Kidney (tissue), 14 donors: ENCODE results near the gene PRRX1. TPM values are rescaled to one million over a fixed set of nuclear protein-coding genes. Genes with fewer than 3 reads are reported as not detected.

Source experiments
- DNase-seq, 5 donors: peaks; one replicate each; pipeline ENCODE4 v3.0.0-alpha.2; 2013 to 2020
- FAIRE-seq: peaks from 2 replicates; lab custom pipeline; 2012; peaks lifted over from hg19 to GRCh38; lab: Jason Lieb, UNC
- H3K27ac ChIP-seq, 2 donors: one replicate each; pipeline ENCODE4 v1.7.0; 2013; ENCODE audit warnings: low read depth in 2 of 2, low read length in 2 of 2, inconsistent platforms in 1 of 2
- H3K27me3 ChIP-seq: one replicate; pipeline ENCODE4 v1.7.1; 2013; ENCODE audit warnings: low read length, inconsistent platforms; ENCODE audit not compliant: control insufficient read depth, insufficient read depth
- H3K36me3 ChIP-seq, 3 donors: one replicate each; pipeline versions ENCODE4 v1.7.0 to v1.7.1; 2013; ENCODE audit warnings: low read length in 3 of 3, control low read depth in 1 of 3, inconsistent platforms in 1 of 3; ENCODE audit not compliant: insufficient read depth in 3 of 3, control insufficient read depth in 2 of 3
- H3K4me1 ChIP-seq, 3 donors: one replicate each; pipeline versions ENCODE4 v1.7.0 to v1.7.1; 2013; ENCODE audit warnings: low read length in 3 of 3, inconsistent platforms in 1 of 3, low read depth in 1 of 3; ENCODE audit not compliant: control insufficient read depth in 2 of 3, insufficient read depth in 2 of 3
- H3K4me3 ChIP-seq, 3 donors: one replicate each; pipeline versions ENCODE4 v1.7.0 to v1.8.1; 2013; ENCODE audit warnings: low read length in 3 of 3, control low read depth in 1 of 3, inconsistent platforms in 1 of 3
- H3K9ac ChIP-seq, 3 donors: one replicate each; pipeline versions ENCODE4 v1.7.0 to v1.7.1; 2013; ENCODE audit warnings: low read length in 3 of 3, control low read depth in 1 of 3, inconsistent platforms in 1 of 3
- H3K9me3 ChIP-seq, 3 donors: one replicate each; pipeline versions ENCODE4 v1.7.0 to v1.7.1; 2013; ENCODE audit warnings: low read length in 3 of 3, control low read depth in 1 of 3, inconsistent platforms in 1 of 3; ENCODE audit not compliant: control insufficient read depth in 2 of 3, insufficient read depth in 1 of 3
- CTCF ChIP-seq: IDR thresholded peaks from 3 replicates; pipeline ENCODE4 v1.5.1; 2012; ENCODE audit warnings: mild to moderate bottlenecking, moderate library complexity, borderline replicate concordance; ENCODE audit not compliant: insufficient read depth; ENCODE audit errors: extremely low read depth
- intact Hi-C: fragments of 100-400 bp; cut with DNase I; formaldehyde crosslinking; loops from one replicate; pipeline ENCODE4 v1.11.1; 2022
- polyA plus RNA-seq: library from polyadenylated mRNA; stranded (reverse); fragments of 350-450 nt; fragmentation: Illumina TruSeq; extraction: RNeasy Lipid Tissue Mini Kit (QIAGEN cat#74804); gene quantifications from one replicate; pipeline ENCODE4 v1.2.3, GENCODE V29; 2014; ENCODE audit warnings: low read depth, low replicate concordance; ENCODE audit not compliant: insufficient read depth
- total RNA-seq: library from RNA; stranded (reverse); fragmentation: NEBNext Ultra II Directional; extraction: Animal tissue kit (Norgen Biotek cat#: 25700); gene quantifications from one replicate; pipeline ENCODE4 v1.2.1, GENCODE V29; 2021
- donor health status: control.
- donor health status: control.
- donor health status: control.
- donor health status: control.
- donor health status: control.
- donor health status: DM: yes; HTN: yes; CAD: no.
- donor health status: Normal renal cell carcinoma (clear cell type).

The PRRX1 gene
- total and polyA plus RNA-seq, 2 donors from 2014 or later, result 0.67 to 8.1 TPM

GRCh38 chr1:170665629-170666028, 1.7 kb downstream of the PRRX1 start:
- intact Hi-C loops, result no loop called here
- H3K9ac ChIP-seq, result no peak overlapping the region

GRCh38 chr1:170666541-170667254, 2.8 kb downstream of the PRRX1 start:
- intact Hi-C loops, result no loop called here
- no peaks in the 10 kb centered on the region for H3K9me3 ChIP-seq
- H3K4me1 ChIP-seq, result peaks cover 0 to 3% (median 3%) of the 10 kb centered on the region in 3 donors
- no peak overlapping the region for H3K4me3 ChIP-seq
- H3K27me3 ChIP-seq, result peaks cover 74% of the 10 kb centered on the region
- no peak overlapping the region for H3K9ac ChIP-seq
- FAIRE-seq (no peak), DNase-seq (peak in 1 of 5 donors; percentile 4)
- TF ChIP-seq CTCF, result no peak
- no peaks in the 10 kb centered on the region for H3K36me3 ChIP-seq
- H3K27ac ChIP-seq, result no peak overlapping the region

More at GRCh38 chr1:170665629-170666028, 1.7 kb downstream of the PRRX1 start:
- DNase-seq (peak in 2 of 5 donors; percentile 10 to 17), FAIRE-seq (no peak)
- Histone ChIP-seq H3K27ac (no peak overlapping the region), H3K36me3 (no peaks in the 10 kb centered on the region), H3K9me3 (no peaks in the 10 kb centered on the region), H3K4me1 (peaks cover 0 to 7% (median 3%) of the 10 kb centered on the region in 3 donors), H3K27me3 (peaks cover 72% of the 10 kb centered on the region), H3K4me3 (no peak overlapping the region)
- no peak for TF ChIP-seq CTCF

DNA sequence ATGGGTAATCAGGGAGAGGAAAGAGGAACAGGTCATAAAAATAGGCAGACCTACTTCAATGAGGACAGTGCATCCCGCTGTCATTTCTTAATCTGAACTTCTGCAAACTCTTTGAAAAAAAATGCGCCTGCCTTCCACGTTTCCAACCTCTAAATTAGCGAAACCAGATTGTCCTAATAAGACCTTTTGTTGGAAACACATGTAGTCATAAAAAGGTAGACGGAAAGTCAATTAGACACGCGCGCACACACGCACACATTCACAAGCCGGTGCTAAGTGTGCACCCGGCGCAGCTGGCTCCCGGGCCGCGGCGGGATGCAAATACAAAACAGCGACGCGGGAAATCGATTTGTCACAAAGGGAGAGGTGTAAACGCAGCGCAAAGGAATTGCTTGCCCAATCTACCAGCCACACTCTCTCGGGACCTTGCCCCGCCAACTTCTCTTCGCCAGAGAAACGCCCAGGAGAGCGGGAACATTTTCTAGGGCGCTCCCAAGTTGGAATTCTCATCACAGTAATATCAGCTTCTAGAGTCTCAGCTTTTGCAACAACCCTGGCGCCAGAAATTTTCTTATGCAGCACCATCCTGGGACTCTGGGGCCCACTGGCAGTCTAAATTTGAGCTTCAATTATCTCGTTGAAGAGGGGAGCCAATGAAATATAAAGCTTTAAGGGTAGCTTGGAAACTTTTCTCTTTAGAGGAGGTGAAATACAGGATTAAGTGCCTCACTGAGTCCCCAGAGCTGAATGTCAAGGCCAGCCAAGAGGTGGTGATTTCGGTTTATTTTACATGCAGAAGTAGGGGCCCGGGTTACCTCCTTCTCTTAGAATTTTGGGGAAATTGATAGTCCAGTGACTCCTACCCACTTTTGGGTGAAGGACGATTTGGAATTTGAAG, 4.5 kb downstream of the PRRX1 start:
- intact Hi-C loops, result no loop called here
- FAIRE-seq, result no peak
- Histone ChIP-seq H3K27me3 (peaks cover 70% of the 10 kb centered on the region), H3K9me3 (no peaks in the 10 kb centered on the region), H3K27ac (no peak overlapping the region), H3K36me3 (no peaks in the 10 kb centered on the region), H3K9ac (no peak overlapping the region), H3K4me3 (no peak overlapping the region), H3K4me1 (peaks cover 0 to 3% (median 0%) of the 10 kb centered on the region in 3 donors)
- peak in 3 of 5 donors; percentile 23 to 46 (median 34) for DNase-seq
- TF ChIP-seq CTCF, result no peak
